Activated naive CD8-positive, alpha-beta T cell treated with anti-CD3 and anti-CD28 coated beads, Interleukin-2, amount 10 ng/mL, durations not matched to agents 7 days and 5 days (primary cell): ENCODE data around the gene MTHFD1L. TPM values are rescaled to one million over a fixed set of nuclear protein-coding genes. Genes with fewer than 3 reads are reported as not detected.
"Not testable (repeated sequence)": the region's sequence is repeated elsewhere in the genome, so short reads cannot be mapped to it uniquely, and the experiment has no call there.

Source experiments
- ATAC-seq: fragments of 150-1000 bp; cut with Tn5 transposase; one replicate; pipeline ENCODE4 v1.10.0; 2021; ENCODE audit warnings: low read depth, moderate library complexity
- POLR2A ChIA-PET: fragments of 350-600 bp; sonication (Branson Sonifier 250); formaldehyde crosslinking; loops from one replicate; lab custom pipeline; 2021; ENCODE audit warnings: antibody characterized with exemption; lab: Charles Lee
- DNase-seq: peaks from one replicate; pipeline ENCODE4 v3.0.0; 2021
- H3K27ac Mint-ChIP-seq: one replicate; pipeline ENCODE4 v1.8.0; 2022; ENCODE audit warnings: mild to moderate bottlenecking, mixed read lengths
- H3K27me3 Mint-ChIP-seq: one replicate; pipeline ENCODE4 v1.8.0; 2022; ENCODE audit warnings: mild to moderate bottlenecking, moderate library complexity, mixed read lengths
- H3K36me3 Mint-ChIP-seq: one replicate; pipeline ENCODE4 v1.8.0; 2021; ENCODE audit warnings: mild to moderate bottlenecking, mixed read lengths
- H3K4me1 Mint-ChIP-seq: one replicate; pipeline ENCODE4 v1.8.0; 2021; ENCODE audit warnings: mixed read lengths
- H3K4me3 Mint-ChIP-seq: one replicate; pipeline ENCODE4 v1.8.0; 2022; ENCODE audit warnings: mild to moderate bottlenecking, moderate library complexity, mixed read lengths
- H3K9me3 Mint-ChIP-seq: one replicate; pipeline ENCODE4 v1.8.0; 2021; ENCODE audit warnings: mixed read lengths
- total RNA-seq, 2 experiments: library from RNA; stranded (reverse); gene quantifications; one replicate each; pipeline ENCODE4 v1.2.3, GENCODE V29; 2021

The MTHFD1L gene
- total RNA-seq, 2 experiments from 2014 or later, result 33.9 to 35.2 TPM

- peaks cover 3% of the 10 kb centered on the region for H3K27me3 Mint-ChIP-seq
- no peaks in the 10 kb centered on the region for H3K9me3 Mint-ChIP-seq
- no peak overlapping the region for H3K4me3 Mint-ChIP-seq
- no peak overlapping the region for H3K27ac Mint-ChIP-seq
- H3K36me3 Mint-ChIP-seq, result no peaks in the 10 kb centered on the region
- POLR2A ChIA-PET, result no interaction called here
- no peak for ATAC-seq
- no peak for DNase-seq
- no peaks in the 10 kb centered on the region for H3K4me1 Mint-ChIP-seq
These were observed 246.6 kb downstream of the MTHFD1L start for GRCh38 chr6:151112130-151112529.

GRCh38 chr6:151112884-151113283 lies 247.4 kb downstream of the MTHFD1L start:
- H3K4me3 Mint-ChIP-seq, H3K27ac Mint-ChIP-seq, DNase-seq, H3K4me1 Mint-ChIP-seq, H3K36me3 Mint-ChIP-seq, H3K27me3 Mint-ChIP-seq, H3K9me3 Mint-ChIP-seq, POLR2A ChIA-PET, ATAC-seq: not testable (repeated sequence)

- ATAC-seq, result no peak
- Mint-ChIP-seq H3K27ac (no peak overlapping the region), H3K9me3 (no peaks in the 10 kb centered on the region), H3K36me3 (no peaks in the 10 kb centered on the region), H3K4me3 (no peak overlapping the region), H3K27me3 (peaks cover 3% of the 10 kb centered on the region), H3K4me1 (peaks cover 5% of the 10 kb centered on the region)
- POLR2A ChIA-PET, result no interaction called here
- DNase-seq, result no peak
These were observed 248.1 kb downstream of the MTHFD1L start for GRCh38 chr6:151113641-151114040.

- no peaks in the 10 kb centered on the region for H3K36me3 Mint-ChIP-seq
- ATAC-seq, result no peak
These were observed 253.1 kb downstream of the MTHFD1L start for GRCh38 chr6:151118461-151119123.

GRCh38 chr6:151119823-151120524 lies 254.5 kb downstream of the MTHFD1L start:
- H3K9me3 Mint-ChIP-seq, result no peaks in the 10 kb centered on the region
- DNase-seq (no peak), ATAC-seq (no peak)
- no peaks in the 10 kb centered on the region for H3K27me3 Mint-ChIP-seq
- peaks cover 5% of the 10 kb centered on the region for H3K4me1 Mint-ChIP-seq
- POLR2A ChIA-PET, result no interaction called here
- no peak overlapping the region for H3K27ac Mint-ChIP-seq
- no peaks in the 10 kb centered on the region for H3K36me3 Mint-ChIP-seq
- no peak overlapping the region for H3K4me3 Mint-ChIP-seq

More at GRCh38 chr6:151118461-151119123, 253.1 kb downstream of the MTHFD1L start:
- no peak overlapping the region for H3K27ac Mint-ChIP-seq
- no peaks in the 10 kb centered on the region for H3K9me3 Mint-ChIP-seq
- H3K4me3 Mint-ChIP-seq, result no peak overlapping the region
- H3K27me3 Mint-ChIP-seq, result no peaks in the 10 kb centered on the region
- H3K4me1 Mint-ChIP-seq, result peaks cover 5% of the 10 kb centered on the region
- no peak for DNase-seq
- POLR2A ChIA-PET, result no interaction called here

GRCh38 chr6:151121900-151122299 lies 256.4 kb downstream of the MTHFD1L start:
- Mint-ChIP-seq H3K36me3 (no peaks in the 10 kb centered on the region), H3K4me3 (no peak overlapping the region), H3K27ac (no peak overlapping the region), H3K9me3 (no peaks in the 10 kb centered on the region), H3K27me3 (no peaks in the 10 kb centered on the region), H3K4me1 (peaks cover 5% of the 10 kb centered on the region)
- POLR2A ChIA-PET, result no interaction called here
- DNase-seq, result no peak
- ATAC-seq, result no peak

GRCh38 chr6:151123641-151124040 lies 258.1 kb downstream of the MTHFD1L start:
- POLR2A ChIA-PET, H3K4me1 Mint-ChIP-seq, H3K27ac Mint-ChIP-seq, ATAC-seq, H3K9me3 Mint-ChIP-seq, DNase-seq, H3K4me3 Mint-ChIP-seq, H3K36me3 Mint-ChIP-seq, H3K27me3 Mint-ChIP-seq: not testable (repeated sequence)

GRCh38 chr6:151125242-151125641 lies 259.7 kb downstream of the MTHFD1L start:
- H3K27ac Mint-ChIP-seq, H3K36me3 Mint-ChIP-seq, POLR2A ChIA-PET, H3K4me1 Mint-ChIP-seq, H3K9me3 Mint-ChIP-seq, H3K27me3 Mint-ChIP-seq, DNase-seq, ATAC-seq, H3K4me3 Mint-ChIP-seq: not testable (repeated sequence)

GRCh38 chr6:151125651-151126416 lies 260.3 kb downstream of the MTHFD1L start:
- H3K27ac Mint-ChIP-seq, POLR2A ChIA-PET, H3K4me3 Mint-ChIP-seq, H3K9me3 Mint-ChIP-seq, H3K4me1 Mint-ChIP-seq, H3K27me3 Mint-ChIP-seq, ATAC-seq, H3K36me3 Mint-ChIP-seq, DNase-seq: not testable (repeated sequence)

- H3K27ac Mint-ChIP-seq, H3K4me3 Mint-ChIP-seq, H3K9me3 Mint-ChIP-seq: not testable (repeated sequence)
These were observed 260.9 kb downstream of the MTHFD1L start for GRCh38 chr6:151126417-151126724.

GRCh38 chr6:151127133-151127798 lies 261.8 kb downstream of the MTHFD1L start:
- H3K27me3 Mint-ChIP-seq, H3K27ac Mint-ChIP-seq, ATAC-seq, H3K9me3 Mint-ChIP-seq, DNase-seq, H3K4me1 Mint-ChIP-seq, H3K4me3 Mint-ChIP-seq, POLR2A ChIA-PET, H3K36me3 Mint-ChIP-seq: not testable (repeated sequence)

More at GRCh38 chr6:151126417-151126724, 260.9 kb downstream of the MTHFD1L start:
- ATAC-seq, H3K27me3 Mint-ChIP-seq, POLR2A ChIA-PET, DNase-seq, H3K4me1 Mint-ChIP-seq, H3K36me3 Mint-ChIP-seq: not testable (repeated sequence)

GRCh38 chr6:151128763-151129370 lies 263.4 kb downstream of the MTHFD1L start:
- ATAC-seq, result no peak
- Mint-ChIP-seq H3K27ac (no peak overlapping the region), H3K9me3 (peaks cover 1% of the 10 kb centered on the region), H3K4me3 (no peak overlapping the region), H3K4me1 (no peaks in the 10 kb centered on the region), H3K27me3 (peaks cover 2% of the 10 kb centered on the region), H3K36me3 (no peaks in the 10 kb centered on the region)
- POLR2A ChIA-PET, result no interaction called here
- no peak for DNase-seq

- ATAC-seq (no peak), DNase-seq (no peak)
- Mint-ChIP-seq H3K27me3 (peaks cover 2% of the 10 kb centered on the region), H3K36me3 (no peaks in the 10 kb centered on the region), H3K27ac (no peak overlapping the region), H3K4me1 (no peaks in the 10 kb centered on the region), H3K9me3 (peaks cover 3% of the 10 kb centered on the region), H3K4me3 (no peak overlapping the region)
- POLR2A ChIA-PET, result no interaction called here
These were observed 264.8 kb downstream of the MTHFD1L start for GRCh38 chr6:151130329-151130728.
